Loucy (cell line): ENCODE data around the gene PNMT.

Source experiments
- H2AFZ ChIP-seq: fragments of 200-600 bp; sonication (generic); 2 replicates; pipeline ENCODE4 v1.6.0; 2016; ENCODE audit warnings: antibody characterized with exemption, mild to moderate bottlenecking, low read length, moderate library complexity
- H3F3A ChIP-seq: fragments of 200-600 bp; 2 replicates; pipeline ENCODE4 v1.6.0; 2016; ENCODE audit warnings: antibody characterized with exemption, low read depth, mild to moderate bottlenecking
- H3K27me3 ChIP-seq: fragments of 200-600 bp; sonication (generic); 2 replicates; pipeline ENCODE4 v1.6.1; 2014; ENCODE audit warnings: low read length, mild to moderate bottlenecking; ENCODE audit not compliant: insufficient read depth, poor library complexity, severe bottlenecking
- H3K36me3 ChIP-seq: fragments of 200-600 bp; sonication (generic); 2 replicates; pipeline ENCODE4 v1.6.1; 2016; ENCODE audit warnings: low read length; ENCODE audit not compliant: insufficient read depth
- H3K4me1 ChIP-seq: fragments of 200-600 bp; sonication (generic); 2 replicates; pipeline ENCODE4 v1.5.1; 2014; ENCODE audit warnings: low read length, mild to moderate bottlenecking; ENCODE audit not compliant: insufficient read depth, poor library complexity, severe bottlenecking
- H3K4me2 ChIP-seq: fragments of 200-600 bp; sonication (generic); 2 replicates; pipeline ENCODE4 v1.6.0; 2014; ENCODE audit warnings: antibody characterized with exemption, low read length, low read depth, mild to moderate bottlenecking; ENCODE audit not compliant: poor library complexity, severe bottlenecking
- H3K4me3 ChIP-seq: fragments of 200-600 bp; sonication (generic); 2 replicates; pipeline ENCODE4 v1.5.1; 2014; ENCODE audit warnings: low read length, mild to moderate bottlenecking, mixed read lengths; ENCODE audit not compliant: poor library complexity, severe bottlenecking
- H3K79me2 ChIP-seq: fragments of 200-600 bp; sonication (generic); 2 replicates; pipeline ENCODE4 v1.6.1; 2014; ENCODE audit warnings: low read length; ENCODE audit not compliant: insufficient read depth
- H3K9ac ChIP-seq: fragments of 200-600 bp; sonication (generic); 2 replicates; pipeline ENCODE4 v1.6.0; 2014; ENCODE audit warnings: mild to moderate bottlenecking, low read depth, low read length, moderate library complexity; ENCODE audit not compliant: poor library complexity, severe bottlenecking
- H3K9me2 ChIP-seq: fragments of 200-600 bp; sonication (generic); replicated peaks from 2 replicates; pipeline ENCODE4 v1.6.1; 2016; ENCODE audit warnings: low read depth, low read length, mixed read lengths
- H3K9me3 ChIP-seq: fragments of 200-600 bp; sonication (generic); 2 replicates; pipeline ENCODE4 v1.6.1; 2014; ENCODE audit warnings: mild to moderate bottlenecking, antibody characterized with exemption, low read length, low read depth; ENCODE audit not compliant: insufficient read depth
- H4K20me1 ChIP-seq: fragments of 200-600 bp; sonication (generic); 2 replicates; pipeline ENCODE4 v1.6.0; 2014; ENCODE audit warnings: antibody characterized with exemption, low read length, mild to moderate bottlenecking; ENCODE audit not compliant: insufficient read depth, poor library complexity, severe bottlenecking
- CTCF ChIP-seq: fragments of 200-600 bp; sonication (generic); conservative IDR thresholded peaks from 2 replicates; pipeline ENCODE4 v1.5.1; 2014; ENCODE audit warnings: mild to moderate bottlenecking, antibody characterized with exemption, low read length
- EZH2phosphoT487 ChIP-seq: fragments of 200-600 bp; IDR thresholded peaks from 2 replicates; pipeline ENCODE4 v1.6.1; 2018; ENCODE audit warnings: antibody characterized with exemption, mild to moderate bottlenecking, moderate library complexity, borderline replicate concordance

Gene PNMT

DNA sequence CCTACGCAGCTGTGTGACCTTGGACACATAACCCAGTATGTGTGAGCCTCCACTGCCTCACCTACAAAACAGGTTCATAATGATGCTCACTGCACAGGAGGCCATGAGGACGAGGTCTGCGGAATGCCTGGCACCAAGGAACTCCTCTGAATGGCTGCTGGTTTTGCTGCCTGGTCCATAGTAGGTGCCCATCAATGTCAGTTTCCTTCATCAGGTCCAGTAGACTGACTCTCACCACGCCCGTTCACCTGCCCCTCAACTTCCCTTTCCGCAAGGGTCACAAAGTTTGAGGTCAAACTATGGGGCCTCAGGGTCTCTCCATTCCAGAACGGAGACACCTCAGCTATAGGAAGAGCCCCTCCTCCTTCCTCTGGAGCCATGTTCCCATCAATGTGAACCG is 8.8 kb downstream of the PNMT start:
- no peaks in the 10 kb centered on the region for H3K79me2 ChIP-seq
- no peaks in the 10 kb centered on the region for H3K9me3 ChIP-seq
- TF ChIP-seq CTCF (no peak), EZH2phosphoT487 (no peak)
- no peak overlapping the region for H2AFZ ChIP-seq
- H3K4me3 ChIP-seq = no peak overlapping the region
- H3K9ac ChIP-seq = no peak overlapping the region
- H4K20me1 ChIP-seq = no peaks in the 10 kb centered on the region
- peaks cover 22% of the 10 kb centered on the region for H3K4me1 ChIP-seq
- no peaks in the 10 kb centered on the region for H3F3A ChIP-seq
- H3K4me2 ChIP-seq = no peak overlapping the region
- no peaks in the 10 kb centered on the region for H3K36me3 ChIP-seq
- H3K9me2 ChIP-seq = no peaks in the 10 kb centered on the region
- no peaks in the 10 kb centered on the region for H3K27me3 ChIP-seq

DNA sequence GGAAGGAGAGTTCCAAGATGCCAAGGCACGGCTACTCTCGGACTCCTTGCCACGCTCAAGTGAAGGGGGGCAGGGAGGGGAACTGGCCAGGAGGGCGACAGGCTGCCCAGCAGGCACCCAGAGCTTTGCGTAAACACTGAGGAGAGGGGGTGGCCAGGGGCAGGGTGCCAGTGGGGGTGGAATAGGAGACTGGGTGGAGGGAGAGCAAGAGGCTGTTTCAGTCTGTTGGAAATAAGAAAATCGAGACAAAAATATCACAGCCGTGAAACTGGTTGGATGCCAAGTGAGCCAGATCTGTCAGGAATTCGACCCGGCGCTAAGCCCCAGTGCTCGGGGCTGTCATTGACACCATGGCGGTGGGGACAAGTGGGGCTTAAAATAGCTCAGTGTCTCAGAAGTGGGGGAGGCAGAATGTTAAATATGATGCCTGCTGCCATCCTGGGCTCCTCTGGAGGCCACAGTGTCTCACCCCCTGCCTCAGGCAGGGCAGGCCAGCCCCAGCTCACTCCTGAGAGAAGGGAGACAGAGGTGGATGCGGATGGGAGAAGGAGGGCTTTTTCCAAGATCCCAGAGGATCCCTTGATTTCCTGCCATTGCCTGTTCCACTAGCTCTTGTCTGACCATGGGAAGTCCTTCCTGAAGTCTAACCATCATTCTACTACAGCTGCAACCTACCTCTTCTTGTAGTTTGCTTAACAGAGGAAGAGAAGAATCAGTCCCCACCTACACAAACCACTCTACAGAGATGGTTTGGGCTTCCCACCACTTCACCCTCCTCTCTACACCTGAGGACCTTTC is 9.5 kb downstream of the PNMT start:
- no peaks in the 10 kb centered on the region for H4K20me1 ChIP-seq
- TF ChIP-seq EZH2phosphoT487 = no peak
- TF ChIP-seq CTCF = no peak

DNA sequence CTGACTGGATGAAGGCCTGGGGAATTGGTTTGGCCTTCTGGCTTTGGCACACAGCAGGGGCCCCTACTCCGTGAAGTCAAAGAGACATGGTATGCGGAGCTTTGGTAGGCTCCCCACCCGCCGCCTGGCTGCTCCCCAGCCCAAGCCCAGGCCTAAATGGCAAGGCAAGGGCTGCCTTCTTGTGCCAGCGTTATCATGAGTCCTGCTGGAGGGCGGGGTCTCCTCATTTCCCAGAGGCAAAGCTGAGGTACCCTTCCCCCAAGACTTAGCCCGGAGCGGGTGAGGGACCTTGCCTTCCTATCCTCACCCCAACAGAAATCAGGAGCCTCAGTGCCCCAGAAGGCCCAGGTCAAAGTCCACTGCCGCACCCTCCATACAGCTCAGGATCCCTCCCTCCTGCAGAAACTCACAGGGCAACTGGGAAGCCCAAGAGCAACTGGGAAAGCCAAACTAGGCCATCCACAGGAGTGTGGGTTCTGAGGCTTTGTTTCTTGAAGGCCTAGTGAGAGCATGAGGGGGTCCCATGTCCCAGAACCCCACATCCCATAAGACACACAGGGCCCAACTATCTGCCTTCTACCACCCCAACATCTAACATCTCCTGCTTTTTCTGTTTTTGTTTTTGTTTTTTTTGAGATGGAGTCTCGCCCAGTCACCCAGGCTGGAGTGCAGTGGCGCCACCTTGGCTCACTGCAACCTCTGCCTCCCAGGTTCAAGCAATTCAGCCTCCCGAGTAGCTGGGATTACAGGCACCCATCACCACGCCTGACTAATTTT is 10.3 kb downstream of the PNMT start:
- H3K9ac ChIP-seq = peak overlapping the region; percentile 72
- peak overlapping the region; percentile 64 for H3K4me2 ChIP-seq
- H2AFZ ChIP-seq = no peak overlapping the region
- H3K9me2 ChIP-seq = no peaks in the 10 kb centered on the region
- no peak overlapping the region for H3K4me3 ChIP-seq
- H3F3A ChIP-seq = no peaks in the 10 kb centered on the region
- no peaks in the 10 kb centered on the region for H3K36me3 ChIP-seq
- no peaks in the 10 kb centered on the region for H3K9me3 ChIP-seq
- H3K27me3 ChIP-seq = no peaks in the 10 kb centered on the region
- H4K20me1 ChIP-seq = no peaks in the 10 kb centered on the region
- TF ChIP-seq EZH2phosphoT487 (no peak), CTCF (no peak; the same call in none of the 2 replicates)
- H3K79me2 ChIP-seq = no peaks in the 10 kb centered on the region
- H3K4me1 ChIP-seq = peaks cover 22% of the 10 kb centered on the region

More for the DNA sequence above, 9.5 kb downstream of the PNMT start:
- H3K79me2 ChIP-seq = no peaks in the 10 kb centered on the region
- H3K36me3 ChIP-seq = no peaks in the 10 kb centered on the region
- H3K4me3 ChIP-seq = no peak overlapping the region
- no peak overlapping the region for H3K9ac ChIP-seq
- H3F3A ChIP-seq = no peaks in the 10 kb centered on the region
- no peaks in the 10 kb centered on the region for H3K9me2 ChIP-seq
- peaks cover 22% of the 10 kb centered on the region for H3K4me1 ChIP-seq
- H2AFZ ChIP-seq = no peak overlapping the region
- H3K27me3 ChIP-seq = no peaks in the 10 kb centered on the region
- H3K4me2 ChIP-seq = no peak overlapping the region
- H3K9me3 ChIP-seq = no peaks in the 10 kb centered on the region
